SK-N-SH treated with all-trans-retinoic acid at 6 μM for 48 hours (cell line): Measurements from ENCODE around the gene YIPF2.

Source experiments
- ARNTL ChIP-seq: fragments of 450-650 bp; formaldehyde crosslinking; IDR thresholded peaks from 2 replicates; pipeline ENCODE4 v1.5.0; 2020; ENCODE audit warnings: low read depth, mild to moderate bottlenecking, moderate library complexity, borderline replicate concordance
- BACH2 ChIP-seq: fragments of 250-450 bp; sonication (Bioruptor Pico); IDR thresholded peaks from 2 replicates; pipeline ENCODE4 v1.9.0; 2021; ENCODE audit warnings: mild to moderate bottlenecking, borderline replicate concordance
- CREB5 ChIP-seq: fragments of 250-450 bp; sonication (Bioruptor Pico); IDR thresholded peaks from 2 replicates; pipeline ENCODE4 v1.5.1; 2020; ENCODE audit warnings: low read depth, mild to moderate bottlenecking, moderate library complexity
- ESRRG ChIP-seq: fragments of 250-450 bp; sonication (Bioruptor Pico); IDR thresholded peaks from 2 replicates; pipeline ENCODE4 v1.6.1; 2021; ENCODE audit warnings: mild to moderate bottlenecking
- POU6F1 ChIP-seq: fragments of 250-450 bp; sonication (Bioruptor Pico); IDR thresholded peaks from 2 replicates; pipeline ENCODE4 v1.8.0; 2021; ENCODE audit warnings: low read depth, mild to moderate bottlenecking, moderate library complexity, borderline replicate concordance
- RARB ChIP-seq: fragments of 250-450 bp; sonication (Bioruptor Pico); IDR thresholded peaks from 2 replicates; pipeline ENCODE4 v1.8.0; 2021; ENCODE audit warnings: mild to moderate bottlenecking, moderate library complexity
- SNAI2 ChIP-seq: fragments of 250-450 bp; sonication (Bioruptor Pico); IDR thresholded peaks from 2 replicates; pipeline ENCODE4 v1.5.0; 2020; ENCODE audit warnings: mild to moderate bottlenecking, moderate library complexity
- TCF4 ChIP-seq: fragments of 250-450 bp; sonication (Bioruptor Pico); IDR thresholded peaks from 2 replicates; pipeline ENCODE4 v1.8.0; 2021; ENCODE audit warnings: mild to moderate bottlenecking, moderate library complexity, borderline replicate concordance
- TOX ChIP-seq: fragments of 250-450 bp; sonication (Bioruptor Pico); IDR thresholded peaks from 2 replicates; pipeline ENCODE4 v1.8.0; 2021; ENCODE audit warnings: mild to moderate bottlenecking, moderate library complexity, borderline replicate concordance
- ZFP30 ChIP-seq: fragments of 450-650 bp; formaldehyde crosslinking; IDR thresholded peaks from 2 replicates; pipeline ENCODE4 v1.5.0; 2022; ENCODE audit warnings: mild to moderate bottlenecking, moderate library complexity
- ZNF565 ChIP-seq: fragments of 450-650 bp; formaldehyde crosslinking; conservative IDR thresholded peaks from 2 replicates; pipeline ENCODE4 v1.5.0; 2020; ENCODE audit warnings: low read depth, mild to moderate bottlenecking, moderate library complexity
- TF ChIP-seq, protein P1 (sequence below): fragments of 250-450 bp; sonication (Bioruptor Pico); IDR thresholded peaks from 2 replicates; pipeline ENCODE4 v1.5.1; 2021; ENCODE audit warnings: mild to moderate bottlenecking, moderate library complexity
- TF ChIP-seq, protein P2 (sequence below): fragments of 250-450 bp; sonication (Bioruptor Pico); IDR thresholded peaks from 2 replicates; pipeline ENCODE4 v1.8.0; 2020; ENCODE audit warnings: mild to moderate bottlenecking, moderate library complexity, borderline replicate concordance

DNA sequence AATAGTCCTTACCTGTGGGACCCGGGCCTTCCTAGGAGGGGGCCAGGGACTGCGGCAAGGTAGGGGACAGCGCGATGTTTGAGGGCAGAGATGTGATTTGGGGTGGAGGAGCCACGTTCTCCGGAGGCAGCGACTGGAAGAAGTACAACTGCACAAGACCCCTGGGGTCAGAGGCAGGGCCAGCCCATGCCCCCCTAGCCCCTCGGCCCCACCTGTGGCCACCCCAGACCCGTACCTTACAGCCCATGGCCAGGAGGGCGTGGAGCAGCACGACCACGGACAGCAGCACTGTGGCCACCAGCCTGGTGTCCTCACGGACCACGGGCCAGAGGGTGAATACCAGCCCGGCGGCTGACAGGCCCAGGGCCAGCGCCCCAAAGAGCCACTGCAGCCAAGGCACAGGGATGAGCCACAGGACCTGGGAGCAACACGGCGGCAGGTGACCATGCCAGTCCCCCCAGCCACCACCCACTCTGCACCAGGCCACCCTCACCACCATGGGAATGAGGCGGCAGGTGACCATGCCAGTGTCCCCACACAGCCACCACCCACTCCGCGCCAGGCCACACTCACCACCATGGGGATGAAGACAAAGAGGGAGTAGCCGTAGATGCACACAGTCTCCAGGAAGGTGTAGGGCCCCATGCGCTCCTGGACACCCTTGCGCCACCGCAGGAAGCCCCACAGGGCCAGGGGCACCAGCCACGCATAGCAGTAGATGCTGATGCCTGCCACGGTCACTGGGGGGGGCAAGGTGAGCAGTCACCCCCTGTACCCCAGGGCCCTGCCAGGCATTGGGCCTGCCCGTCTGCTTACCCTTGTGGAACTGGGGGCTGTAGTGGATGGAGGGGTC lies 5.0 kb downstream of the YIPF2 start:
- TF ChIP-seq TCF4 (CRISPR knock-in tag) (no peak), ARNTL (CRISPR knock-in tag) (no peak), POU6F1 (CRISPR knock-in tag) (no peak), RARB (no peak), BACH2 (no peak), SNAI2 (CRISPR knock-in tag) (no peak), ZFP30 (no peak), ESRRG (no peak), TOX (no peak), ZNF565 (no peak), CREB5 (CRISPR knock-in tag) (no peak)
- TF ChIP-seq, protein P1, sequence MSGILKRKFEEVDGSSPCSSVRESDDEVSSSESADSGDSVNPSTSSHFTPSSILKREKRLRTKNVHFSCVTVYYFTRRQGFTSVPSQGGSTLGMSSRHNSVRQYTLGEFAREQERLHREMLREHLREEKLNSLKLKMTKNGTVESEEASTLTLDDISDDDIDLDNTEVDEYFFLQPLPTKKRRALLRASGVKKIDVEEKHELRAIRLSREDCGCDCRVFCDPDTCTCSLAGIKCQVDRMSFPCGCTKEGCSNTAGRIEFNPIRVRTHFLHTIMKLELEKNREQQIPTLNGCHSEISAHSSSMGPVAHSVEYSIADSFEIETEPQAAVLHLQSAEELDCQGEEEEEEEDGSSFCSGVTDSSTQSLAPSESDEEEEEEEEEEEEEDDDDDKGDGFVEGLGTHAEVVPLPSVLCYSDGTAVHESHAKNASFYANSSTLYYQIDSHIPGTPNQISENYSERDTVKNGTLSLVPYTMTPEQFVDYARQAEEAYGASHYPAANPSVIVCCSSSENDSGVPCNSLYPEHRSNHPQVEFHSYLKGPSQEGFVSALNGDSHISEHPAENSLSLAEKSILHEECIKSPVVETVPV (CRISPR knock-in tag), result no peak
- TF ChIP-seq, protein P2, sequence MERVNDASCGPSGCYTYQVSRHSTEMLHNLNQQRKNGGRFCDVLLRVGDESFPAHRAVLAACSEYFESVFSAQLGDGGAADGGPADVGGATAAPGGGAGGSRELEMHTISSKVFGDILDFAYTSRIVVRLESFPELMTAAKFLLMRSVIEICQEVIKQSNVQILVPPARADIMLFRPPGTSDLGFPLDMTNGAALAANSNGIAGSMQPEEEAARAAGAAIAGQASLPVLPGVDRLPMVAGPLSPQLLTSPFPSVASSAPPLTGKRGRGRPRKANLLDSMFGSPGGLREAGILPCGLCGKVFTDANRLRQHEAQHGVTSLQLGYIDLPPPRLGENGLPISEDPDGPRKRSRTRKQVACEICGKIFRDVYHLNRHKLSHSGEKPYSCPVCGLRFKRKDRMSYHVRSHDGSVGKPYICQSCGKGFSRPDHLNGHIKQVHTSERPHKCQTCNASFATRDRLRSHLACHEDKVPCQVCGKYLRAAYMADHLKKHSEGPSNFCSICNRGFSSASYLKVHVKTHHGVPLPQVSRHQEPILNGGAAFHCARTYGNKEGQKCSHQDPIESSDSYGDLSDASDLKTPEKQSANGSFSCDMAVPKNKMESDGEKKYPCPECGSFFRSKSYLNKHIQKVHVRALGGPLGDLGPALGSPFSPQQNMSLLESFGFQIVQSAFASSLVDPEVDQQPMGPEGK (CRISPR knock-in tag), result no peak
